RWPE2 (cell line): ENCODE results near the gene CDC73.

ENCODE experiments used
- ATAC-seq: fragments of 200-7000 bp; cut with Tn5 transposase; 3 replicates; pipeline ENCODE4 v1.9.1; 2021; ENCODE audit warnings: low read depth
- DNase-seq: peaks from one replicate; pipeline ENCODE4 v3.0.0-alpha.2; 2020; ENCODE audit warnings: low spot score
- H3K27ac ChIP-seq: fragments of 450-650 bp; 2 replicates; pipeline ENCODE4 v1.5.1; 2017; ENCODE audit warnings: mild to moderate bottlenecking; ENCODE audit not compliant: poor library complexity, severe bottlenecking
- H3K27me3 ChIP-seq: fragments of 250-450 bp; sonication (Bioruptor Pico); 2 replicates; pipeline ENCODE4 v1.5.1; 2021; ENCODE audit warnings: mild to moderate bottlenecking, moderate library complexity; ENCODE audit not compliant: insufficient read depth, poor library complexity, severe bottlenecking
- H3K36me3 ChIP-seq: fragments of 250-450 bp; sonication (Bioruptor Pico); 2 replicates; pipeline ENCODE4 v1.5.1; 2020; ENCODE audit warnings: low read depth, mild to moderate bottlenecking, moderate library complexity
- H3K4me1 ChIP-seq: fragments of 250-450 bp; sonication (Bioruptor Pico); 2 replicates; pipeline ENCODE4 v1.5.1; 2021; ENCODE audit warnings: mild to moderate bottlenecking, moderate library complexity; ENCODE audit not compliant: insufficient read depth, poor library complexity, severe bottlenecking
- H3K4me3 ChIP-seq: fragments of 250-450 bp; sonication (Bioruptor Pico); 2 replicates; pipeline ENCODE4 v1.5.1; 2021; ENCODE audit warnings: mild to moderate bottlenecking, moderate library complexity; ENCODE audit not compliant: severe bottlenecking
- H3K9me3 ChIP-seq: fragments of 250-450 bp; sonication (Bioruptor Pico); 2 replicates; pipeline ENCODE4 v1.5.1; 2021; ENCODE audit warnings: mild to moderate bottlenecking, moderate library complexity; ENCODE audit not compliant: severe bottlenecking
- TF ChIP-seq, protein P1 (sequence below): fragments of 450-650 bp; IDR thresholded peaks from one replicate; pipeline ENCODE4 v1.5.1; 2017; ENCODE audit warnings: mild to moderate bottlenecking, moderate library complexity; ENCODE audit not compliant: poor library complexity, severe bottlenecking

The CDC73 gene

DNA sequence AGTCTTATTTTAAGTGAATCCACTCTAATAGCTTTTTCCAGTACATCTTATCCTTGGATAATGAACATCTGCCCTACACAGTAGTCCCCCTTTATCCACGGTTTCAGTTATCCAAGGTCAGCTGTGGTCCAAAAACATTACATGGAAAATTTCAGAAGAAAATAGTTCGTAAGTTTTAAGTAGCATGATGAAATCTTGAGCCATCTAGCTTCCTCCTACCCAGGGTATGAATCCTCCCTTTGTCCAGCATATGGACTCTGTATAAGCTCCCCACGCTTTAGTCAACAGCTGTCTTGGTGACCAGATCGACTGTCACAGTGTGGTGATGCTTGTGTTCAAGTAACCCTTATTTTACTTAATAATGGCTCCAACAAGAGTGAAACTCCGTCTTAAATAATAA is 19.2 kb upstream of the CDC73 start:
- TF ChIP-seq, protein P1, sequence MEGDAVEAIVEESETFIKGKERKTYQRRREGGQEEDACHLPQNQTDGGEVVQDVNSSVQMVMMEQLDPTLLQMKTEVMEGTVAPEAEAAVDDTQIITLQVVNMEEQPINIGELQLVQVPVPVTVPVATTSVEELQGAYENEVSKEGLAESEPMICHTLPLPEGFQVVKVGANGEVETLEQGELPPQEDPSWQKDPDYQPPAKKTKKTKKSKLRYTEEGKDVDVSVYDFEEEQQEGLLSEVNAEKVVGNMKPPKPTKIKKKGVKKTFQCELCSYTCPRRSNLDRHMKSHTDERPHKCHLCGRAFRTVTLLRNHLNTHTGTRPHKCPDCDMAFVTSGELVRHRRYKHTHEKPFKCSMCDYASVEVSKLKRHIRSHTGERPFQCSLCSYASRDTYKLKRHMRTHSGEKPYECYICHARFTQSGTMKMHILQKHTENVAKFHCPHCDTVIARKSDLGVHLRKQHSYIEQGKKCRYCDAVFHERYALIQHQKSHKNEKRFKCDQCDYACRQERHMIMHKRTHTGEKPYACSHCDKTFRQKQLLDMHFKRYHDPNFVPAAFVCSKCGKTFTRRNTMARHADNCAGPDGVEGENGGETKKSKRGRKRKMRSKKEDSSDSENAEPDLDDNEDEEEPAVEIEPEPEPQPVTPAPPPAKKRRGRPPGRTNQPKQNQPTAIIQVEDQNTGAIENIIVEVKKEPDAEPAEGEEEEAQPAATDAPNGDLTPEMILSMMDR, result no peak
- H3K4me1 ChIP-seq, result peaks cover 8% of the 10 kb centered on the region
- H3K4me3 ChIP-seq, result no peak overlapping the region
- H3K9me3 ChIP-seq, result no peaks in the 10 kb centered on the region
- H3K36me3 ChIP-seq, result peaks cover 36% of the 10 kb centered on the region
- no peak overlapping the region for H3K27ac ChIP-seq
- DNase-seq, result no peak
- no peaks in the 10 kb centered on the region for H3K27me3 ChIP-seq
- no peak for ATAC-seq

DNA sequence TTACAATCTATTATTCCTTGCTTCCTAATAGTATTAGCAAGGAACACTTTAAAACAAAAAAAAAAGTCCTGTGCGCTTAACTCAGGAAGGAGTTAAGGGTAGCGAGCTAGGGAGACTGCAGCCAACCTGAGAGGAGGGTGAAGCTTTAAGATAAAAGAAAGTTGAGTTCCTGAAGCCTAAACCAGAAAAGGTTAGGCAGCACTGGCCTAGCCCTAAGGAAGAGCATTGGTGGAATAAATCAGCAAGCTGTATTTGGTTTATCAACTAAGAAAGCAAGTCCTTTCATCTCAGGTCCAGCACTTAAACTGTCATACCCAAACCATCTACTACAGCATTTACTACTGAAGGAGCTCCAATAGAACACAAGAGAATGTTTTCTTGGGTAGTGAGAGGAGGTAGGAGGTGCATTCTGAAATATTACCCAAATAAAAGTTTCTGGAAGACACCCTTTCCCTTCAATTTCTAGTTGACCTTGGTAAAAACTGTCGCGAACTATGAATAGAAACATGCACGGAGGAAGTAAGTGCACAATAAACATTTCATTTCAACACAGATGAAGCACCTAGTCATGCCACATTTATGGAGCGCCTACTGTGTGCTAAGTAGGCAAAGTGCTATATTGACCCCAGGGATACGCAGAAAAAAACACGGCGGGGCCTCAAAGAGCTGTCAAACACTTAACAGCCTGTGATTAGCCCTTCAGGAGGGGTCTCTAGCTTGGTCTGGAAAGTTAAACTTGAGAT is 17.9 kb upstream of the CDC73 start:
- Histone ChIP-seq H3K4me1 (peaks cover 8% of the 10 kb centered on the region), H3K36me3 (peaks cover 25% of the 10 kb centered on the region), H3K9me3 (no peaks in the 10 kb centered on the region), H3K4me3 (peak overlapping the region; percentile 77), H3K27me3 (no peaks in the 10 kb centered on the region), H3K27ac (peak overlapping the region; percentile 82)
- TF ChIP-seq, protein P1, result no peak
- DNase-seq (no peak), ATAC-seq (no peak)

DNA sequence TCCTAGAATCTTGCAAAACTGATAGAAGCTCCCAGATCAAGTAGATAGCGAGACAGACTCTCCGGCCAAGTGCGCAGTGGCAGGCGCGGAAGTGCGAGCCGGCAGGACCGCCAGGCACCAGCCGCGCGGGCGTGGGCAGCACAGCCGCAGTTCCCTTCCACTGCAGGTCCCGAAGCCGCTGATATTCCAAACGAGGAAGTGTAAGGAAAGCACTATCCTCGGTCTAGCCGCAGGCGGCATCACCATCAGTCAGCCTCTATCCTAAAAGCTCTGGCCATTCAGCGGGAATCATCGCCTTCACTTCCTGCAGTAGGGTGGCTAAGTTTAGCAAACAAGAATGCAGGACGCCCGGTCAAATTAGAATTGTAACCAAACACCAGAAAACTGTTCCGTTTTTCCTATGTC is 17.3 kb upstream of the CDC73 start:
- Histone ChIP-seq H3K4me1 (peaks cover 8% of the 10 kb centered on the region), H3K4me3 (peak overlapping the region; percentile 77), H3K36me3 (peaks cover 19% of the 10 kb centered on the region), H3K27me3 (no peaks in the 10 kb centered on the region), H3K27ac (peak overlapping the region; percentile 82), H3K9me3 (no peaks in the 10 kb centered on the region)
- TF ChIP-seq, protein P1, result no peak
- DNase-seq (no peak), ATAC-seq (peak; percentile 40)

DNA sequence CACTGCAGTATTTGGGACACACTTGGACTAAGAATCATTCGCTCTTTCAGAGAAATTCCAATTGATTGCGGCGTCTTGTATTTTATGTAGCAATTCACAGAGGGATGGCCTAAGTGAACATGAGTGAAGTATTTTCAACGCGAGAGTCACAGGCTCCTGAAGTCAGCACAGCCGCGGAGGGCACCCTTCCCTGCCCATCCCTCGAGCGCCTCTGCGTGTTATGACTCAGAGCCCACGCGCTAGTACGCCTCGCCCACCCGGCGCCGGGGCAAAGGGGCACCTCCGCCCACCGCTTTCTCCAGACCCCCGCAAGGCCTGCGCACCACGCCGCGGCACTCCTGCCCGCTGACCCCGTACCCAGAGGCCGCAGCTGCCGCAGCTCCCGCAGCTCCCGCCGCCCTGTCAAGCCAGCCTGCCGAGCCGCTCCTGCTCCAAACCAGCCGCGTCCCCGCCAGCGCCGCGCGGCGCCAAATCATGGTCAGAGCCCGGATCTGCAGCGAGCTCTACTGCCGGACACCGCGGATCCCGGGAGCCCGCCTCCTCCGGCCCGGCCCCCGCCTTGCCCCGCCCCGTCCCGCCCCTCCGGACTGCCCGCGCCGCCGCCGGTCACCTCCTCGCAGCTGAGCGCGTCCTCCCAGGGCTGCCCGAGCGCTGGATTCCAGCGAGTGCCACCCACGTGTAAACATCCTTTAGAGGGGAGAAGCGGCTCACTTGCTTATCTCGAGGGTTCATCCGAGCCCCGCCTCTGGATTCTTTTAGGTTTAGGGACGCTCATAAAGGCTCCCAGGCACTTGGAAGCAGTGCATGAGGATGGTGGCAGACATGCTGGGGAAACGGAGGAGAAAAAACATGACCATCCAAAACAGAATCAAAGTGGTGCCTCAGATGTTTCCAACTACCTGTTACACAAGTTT is 16.7 kb upstream of the CDC73 start, which contains the start of gene GLRX2:
Gene GLRX2, minus strand, starts transcription at position 508 of the 914 bp plus-strand sequence. Its CDS starts 32 bp downstream, at position 476.
- Histone ChIP-seq H3K9me3 (no peaks in the 10 kb centered on the region), H3K27ac (peak within 1 kb of the TSS; percentile 82), H3K36me3 (peaks cover 12% of the 10 kb centered on the region), H3K4me1 (peaks cover 8% of the 10 kb centered on the region), H3K4me3 (peak within 1 kb of the TSS; percentile 77), H3K27me3 (no peaks in the 10 kb centered on the region)
- ATAC-seq, result peak; percentile 94
- TF ChIP-seq, protein P1, result no peak
- peak; percentile 85 for DNase-seq
